GM19193 (cell line): ENCODE data around the gene ERAP2.

ENCODE experiments used
- POLR2A ChIP-seq: IDR thresholded peaks from 4 replicates; pipeline ENCODE4 v1.6.1; 2011; ENCODE audit not compliant: insufficient read depth, insufficient read length; ENCODE audit errors: extremely low read depth

The ERAP2 gene

GRCh38 chr5:96903300-96903699 lies 27.0 kb downstream of the ERAP2 start:
- TF ChIP-seq POLR2A: no peak

- TF ChIP-seq POLR2A: no peak
Observed at GRCh38 chr5:96904054-96904931, 28.0 kb downstream of the ERAP2 start.

- TF ChIP-seq POLR2A: no peak
Observed at GRCh38 chr5:96905864-96906263, 29.6 kb downstream of the ERAP2 start.

- no peak for TF ChIP-seq POLR2A
Observed at GRCh38 chr5:96909003-96909402, 32.7 kb downstream of the ERAP2 start.

- TF ChIP-seq POLR2A: no peak
Observed at GRCh38 chr5:96909435-96909834, 33.1 kb downstream of the ERAP2 start.

- no peak for TF ChIP-seq POLR2A
Observed at GRCh38 chr5:96911139-96911538, 34.8 kb downstream of the ERAP2 start.

- TF ChIP-seq POLR2A: no peak
Observed at GRCh38 chr5:96913233-96913632, 36.9 kb downstream of the ERAP2 start.

- no peak for TF ChIP-seq POLR2A
Observed at GRCh38 chr5:96919754-96920197, 43.5 kb downstream of the ERAP2 start.

- no peak for TF ChIP-seq POLR2A
Observed at GRCh38 chr5:96920744-96921355, 44.5 kb downstream of the ERAP2 start.

- TF ChIP-seq POLR2A: no peak
Observed at GRCh38 chr5:96922499-96923244, 46.4 kb downstream of the ERAP2 start.

- no peak for TF ChIP-seq POLR2A
Observed at GRCh38 chr5:96924016-96924443, 47.7 kb downstream of the ERAP2 start.

- no peak for TF ChIP-seq POLR2A
Observed at GRCh38 chr5:96926276-96926675, 50.0 kb downstream of the ERAP2 start.

GRCh38 chr5:96927008-96927407 lies 50.7 kb downstream of the ERAP2 start:
- TF ChIP-seq POLR2A: no peak

GRCh38 chr5:96928931-96929708 lies 52.8 kb downstream of the ERAP2 start:
- no peak for TF ChIP-seq POLR2A

GRCh38 chr5:96930058-96930457 lies 53.8 kb downstream of the ERAP2 start:
- TF ChIP-seq POLR2A: no peak
